ENCODE results near the gene CLEC19A.

Gene CLEC19A

DNA sequence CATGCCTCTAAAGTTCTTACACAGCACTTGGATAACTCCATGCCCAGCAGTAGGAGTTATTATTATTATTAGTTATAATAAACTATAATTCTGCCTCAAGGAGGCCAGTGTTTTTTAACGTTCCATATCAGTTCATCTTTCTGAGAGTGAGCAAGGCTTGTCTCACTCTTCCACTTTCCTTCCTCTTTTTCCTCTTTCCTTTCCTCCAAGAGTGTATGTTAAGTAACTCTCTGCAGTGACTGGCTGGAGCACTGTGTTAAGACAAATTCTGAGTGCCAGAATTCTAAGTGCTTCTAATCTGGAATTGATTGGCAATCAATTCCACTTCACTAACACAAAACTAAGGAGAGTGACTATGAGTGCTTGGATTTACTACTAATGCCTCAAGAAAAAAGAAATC is 16.4 kb downstream of the CLEC19A start:
- H3K79me2 ChIP-seq (ENCODE audit: insufficient read depth, low read length): no peaks in the 10 kb centered on the region
- no peaks in the 10 kb centered on the region for H4K20me1 ChIP-seq (ENCODE audit: insufficient read depth, low read length, poor library complexity, severe bottlenecking)
- no peaks in the 10 kb centered on the region for H3K9me3 ChIP-seq (ENCODE audit: insufficient read depth, low read depth, low read length)
- no peak overlapping the region for H3K4me3 ChIP-seq (ENCODE audit: low read length, poor library complexity, severe bottlenecking)
- no peak overlapping the region for H3K9ac ChIP-seq (ENCODE audit: low read depth, low read length, poor library complexity, severe bottlenecking)
- no peak for TF ChIP-seq EZH2phosphoT487 (IDR thresholded peaks at IDR 0.05; ENCODE audit: borderline replicate concordance)
- TF ChIP-seq, protein P1, sequence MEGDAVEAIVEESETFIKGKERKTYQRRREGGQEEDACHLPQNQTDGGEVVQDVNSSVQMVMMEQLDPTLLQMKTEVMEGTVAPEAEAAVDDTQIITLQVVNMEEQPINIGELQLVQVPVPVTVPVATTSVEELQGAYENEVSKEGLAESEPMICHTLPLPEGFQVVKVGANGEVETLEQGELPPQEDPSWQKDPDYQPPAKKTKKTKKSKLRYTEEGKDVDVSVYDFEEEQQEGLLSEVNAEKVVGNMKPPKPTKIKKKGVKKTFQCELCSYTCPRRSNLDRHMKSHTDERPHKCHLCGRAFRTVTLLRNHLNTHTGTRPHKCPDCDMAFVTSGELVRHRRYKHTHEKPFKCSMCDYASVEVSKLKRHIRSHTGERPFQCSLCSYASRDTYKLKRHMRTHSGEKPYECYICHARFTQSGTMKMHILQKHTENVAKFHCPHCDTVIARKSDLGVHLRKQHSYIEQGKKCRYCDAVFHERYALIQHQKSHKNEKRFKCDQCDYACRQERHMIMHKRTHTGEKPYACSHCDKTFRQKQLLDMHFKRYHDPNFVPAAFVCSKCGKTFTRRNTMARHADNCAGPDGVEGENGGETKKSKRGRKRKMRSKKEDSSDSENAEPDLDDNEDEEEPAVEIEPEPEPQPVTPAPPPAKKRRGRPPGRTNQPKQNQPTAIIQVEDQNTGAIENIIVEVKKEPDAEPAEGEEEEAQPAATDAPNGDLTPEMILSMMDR (conservative IDR thresholded peaks at IDR 0.05; ENCODE audit: low read length): no peak
- H3K9me2 ChIP-seq (replicated peaks; ENCODE audit: low read depth, low read length): no peaks in the 10 kb centered on the region
- H3K4me1 ChIP-seq (ENCODE audit: insufficient read depth, low read length, poor library complexity, severe bottlenecking): no peaks in the 10 kb centered on the region
- no peaks in the 10 kb centered on the region for H3F3A ChIP-seq (ENCODE audit: low read depth)
- H3K4me2 ChIP-seq (ENCODE audit: low read depth, low read length, poor library complexity, severe bottlenecking): no peak overlapping the region
- H3K36me3 ChIP-seq (ENCODE audit: insufficient read depth, low read length): no peaks in the 10 kb centered on the region
- H2AFZ ChIP-seq (ENCODE audit: low read length): no peak overlapping the region
- no peaks in the 10 kb centered on the region for H3K27me3 ChIP-seq (ENCODE audit: insufficient read depth, low read length, poor library complexity, severe bottlenecking)

DNA sequence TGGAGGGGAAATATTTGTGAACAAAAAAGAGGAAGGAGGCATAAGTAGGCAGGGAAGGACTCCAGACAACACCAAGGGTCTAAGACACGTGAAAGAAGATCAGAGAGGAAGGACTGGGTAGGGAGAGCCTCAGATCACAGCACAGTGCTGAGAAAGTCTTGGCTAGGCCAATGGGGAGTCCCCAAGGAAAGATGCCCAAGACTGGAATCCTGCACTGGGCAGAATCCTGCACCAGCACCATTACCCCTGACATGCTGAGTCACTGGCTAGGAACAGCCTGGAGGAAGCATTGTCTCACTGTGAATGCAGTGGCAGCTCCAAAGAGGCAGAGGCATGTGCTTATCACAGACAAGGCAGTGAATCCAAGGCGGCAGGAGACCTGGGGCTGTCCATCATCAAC is 19.2 kb downstream of the CLEC19A start:
- Histone ChIP-seq H3F3A (ENCODE audit: low read depth) (no peaks in the 10 kb centered on the region), H3K36me3 (ENCODE audit: insufficient read depth, low read length) (no peaks in the 10 kb centered on the region), H3K9me2 (replicated peaks; ENCODE audit: low read depth, low read length) (no peaks in the 10 kb centered on the region), H3K79me2 (ENCODE audit: insufficient read depth, low read length) (no peaks in the 10 kb centered on the region), H4K20me1 (ENCODE audit: insufficient read depth, low read length, poor library complexity, severe bottlenecking) (no peaks in the 10 kb centered on the region), H3K4me3 (ENCODE audit: low read length, poor library complexity, severe bottlenecking) (no peak overlapping the region), H3K9me3 (ENCODE audit: insufficient read depth, low read depth, low read length) (no peaks in the 10 kb centered on the region), H3K4me2 (ENCODE audit: low read depth, low read length, poor library complexity, severe bottlenecking) (no peak overlapping the region), H3K27me3 (ENCODE audit: insufficient read depth, low read length, poor library complexity, severe bottlenecking) (no peaks in the 10 kb centered on the region), H3K4me1 (ENCODE audit: insufficient read depth, low read length, poor library complexity, severe bottlenecking) (no peaks in the 10 kb centered on the region), H3K9ac (ENCODE audit: low read depth, low read length, poor library complexity, severe bottlenecking) (no peak overlapping the region), H2AFZ (ENCODE audit: low read length) (no peak overlapping the region)
- TF ChIP-seq EZH2phosphoT487 (IDR thresholded peaks at IDR 0.05; ENCODE audit: borderline replicate concordance): no peak
- TF ChIP-seq, protein P1 (conservative IDR thresholded peaks at IDR 0.05; ENCODE audit: low read length): no peak

DNA sequence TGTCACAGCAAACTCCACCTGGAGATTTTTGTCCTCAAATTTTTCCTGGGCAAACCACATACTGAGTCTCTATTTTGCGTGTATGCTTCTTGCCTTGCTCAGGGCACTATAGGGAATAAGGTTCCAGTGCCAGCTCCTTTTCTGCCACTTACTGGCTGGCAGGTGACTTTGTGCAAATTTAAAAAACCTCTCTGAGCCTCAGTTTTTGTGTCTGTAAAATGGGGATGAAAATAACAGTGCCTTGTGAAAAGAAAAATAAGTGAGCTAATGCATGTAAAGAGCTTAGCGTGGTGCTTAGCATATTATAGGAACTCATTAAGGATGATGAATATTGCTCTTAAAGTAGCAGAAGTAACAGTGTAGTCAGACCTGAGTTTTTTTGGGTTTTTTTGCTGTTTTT is 19.9 kb downstream of the CLEC19A start:
- Histone ChIP-seq H3K27me3 (ENCODE audit: insufficient read depth, low read length, poor library complexity, severe bottlenecking) (no peaks in the 10 kb centered on the region), H3K9me2 (replicated peaks; ENCODE audit: low read depth, low read length) (no peaks in the 10 kb centered on the region), H3K36me3 (ENCODE audit: insufficient read depth, low read length) (no peaks in the 10 kb centered on the region), H3F3A (ENCODE audit: low read depth) (no peaks in the 10 kb centered on the region), H3K4me3 (ENCODE audit: low read length, poor library complexity, severe bottlenecking) (no peak overlapping the region), H3K9me3 (ENCODE audit: insufficient read depth, low read depth, low read length) (no peaks in the 10 kb centered on the region), H3K79me2 (ENCODE audit: insufficient read depth, low read length) (no peaks in the 10 kb centered on the region), H3K9ac (ENCODE audit: low read depth, low read length, poor library complexity, severe bottlenecking) (no peak overlapping the region), H2AFZ (ENCODE audit: low read length) (no peak overlapping the region), H4K20me1 (ENCODE audit: insufficient read depth, low read length, poor library complexity, severe bottlenecking) (no peaks in the 10 kb centered on the region), H3K4me2 (ENCODE audit: low read depth, low read length, poor library complexity, severe bottlenecking) (no peak overlapping the region), H3K4me1 (ENCODE audit: insufficient read depth, low read length, poor library complexity, severe bottlenecking) (no peaks in the 10 kb centered on the region)
- TF ChIP-seq EZH2phosphoT487 (IDR thresholded peaks at IDR 0.05; ENCODE audit: borderline replicate concordance): no peak
- TF ChIP-seq, protein P1 (conservative IDR thresholded peaks at IDR 0.05; ENCODE audit: low read length): no peak

Data from Loucy (cell line).